Urinary bladder (tissue), 4 donors: ENCODE measurements around the gene PDIA6. TPM values are rescaled to one million over a fixed set of nuclear protein-coding genes. Genes with fewer than 3 reads are reported as not detected.

Source experiments
- DNase-seq: peaks from one replicate; pipeline ENCODE4 v3.0.0-alpha.2; 2015; ENCODE audit errors: extremely low spot score
- H3K27ac ChIP-seq: one replicate; pipeline ENCODE4 v1.5.1; 2013; ENCODE audit warnings: low read depth, mild to moderate bottlenecking, moderate library complexity
- H3K36me3 ChIP-seq: one replicate; pipeline ENCODE4 v1.6.1; 2013; ENCODE audit warnings: mild to moderate bottlenecking, moderate library complexity; ENCODE audit not compliant: insufficient read depth
- H3K4me1 ChIP-seq: one replicate; pipeline ENCODE4 v1.6.1; 2013; ENCODE audit warnings: mild to moderate bottlenecking, moderate library complexity; ENCODE audit not compliant: insufficient read depth
- H3K4me3 ChIP-seq: one replicate; pipeline ENCODE4 v1.5.1; 2013; ENCODE audit warnings: low read depth, low read length
- WGBS: extraction: QIAGEN DNeasy Blood & Tissue Kit; methylation state at CpG from one replicate; pipeline ENCODE4 v1.1.7; 2013; 5-methylcytosine and 5-hydroxymethylcytosine counted together
- polyA plus RNA-seq: library from polyadenylated mRNA; stranded (reverse); fragments of 200-250 nt; gene quantifications from one replicate; pipeline ENCODE4 v1.2.3, GENCODE V29; 2013
- total RNA-seq: library from RNA; depleted of rRNA; stranded (reverse); fragments of >200 nt; gene quantifications from one replicate; pipeline ENCODE4 v1.2.3, GENCODE V29; 2014
- donor health status: healthy with polysubstance abuse.
- donor health status: healthy.

The PDIA6 gene
- total and polyA plus RNA-seq, 2 donors, result 139 to 166 TPM

GRCh38 chr2:10765914-10766313 lies 46.7 kb downstream of the PDIA6 start:
- no peak overlapping the region for H3K27ac ChIP-seq
- no peak for DNase-seq
- WGBS, result 91% methylated on average over 12 of the region's 12 CpGs

GRCh38 chr2:10765461-10765860 lies 47.1 kb downstream of the PDIA6 start:
- DNase-seq, result no peak
- Histone ChIP-seq H3K4me1 (no peaks in the 10 kb centered on the region), H3K36me3 (no peaks in the 10 kb centered on the region), H3K4me3 (no peak overlapping the region), H3K27ac (no peak overlapping the region)
- 53% methylated on average over 5 of the region's 5 CpGs for WGBS

More at GRCh38 chr2:10765914-10766313, 46.7 kb downstream of the PDIA6 start:
- Histone ChIP-seq H3K4me3 (no peak overlapping the region), H3K36me3 (no peaks in the 10 kb centered on the region), H3K4me1 (no peaks in the 10 kb centered on the region)

GRCh38 chr2:10764896-10765295 lies 47.7 kb downstream of the PDIA6 start:
- 73% methylated on average over 4 of the region's 4 CpGs for WGBS
- no peak for DNase-seq
- H3K4me1 ChIP-seq, result no peaks in the 10 kb centered on the region

GRCh38 chr2:10764096-10764785 lies 48.3 kb downstream of the PDIA6 start:
- Histone ChIP-seq H3K4me3 (no peak overlapping the region), H3K4me1 (no peaks in the 10 kb centered on the region), H3K36me3 (no peaks in the 10 kb centered on the region), H3K27ac (no peak overlapping the region)
- WGBS, result 87% methylated on average over 18 of the region's 18 CpGs
- no peak for DNase-seq

More at GRCh38 chr2:10764896-10765295, 47.7 kb downstream of the PDIA6 start:
- Histone ChIP-seq H3K36me3 (no peaks in the 10 kb centered on the region), H3K4me3 (no peak overlapping the region), H3K27ac (no peak overlapping the region)

- no peaks in the 10 kb centered on the region for H3K36me3 ChIP-seq
- 83% methylated on average over 9 of the region's 9 CpGs for WGBS
- no peak overlapping the region for H3K4me3 ChIP-seq
- no peak overlapping the region for H3K27ac ChIP-seq
- no peaks in the 10 kb centered on the region for H3K4me1 ChIP-seq
- DNase-seq, result no peak
These were observed 49.2 kb downstream of the PDIA6 start for GRCh38 chr2:10763461-10763800.

GRCh38 chr2:10762651-10763460 lies 49.7 kb downstream of the PDIA6 start:
- no peaks in the 10 kb centered on the region for H3K36me3 ChIP-seq
- no peak overlapping the region for H3K27ac ChIP-seq
- DNase-seq, result no peak
- WGBS, result 48% methylated on average over 25 of the region's 25 CpGs
- no peak overlapping the region for H3K4me3 ChIP-seq
- no peaks in the 10 kb centered on the region for H3K4me1 ChIP-seq

- Histone ChIP-seq H3K4me3 (no peak overlapping the region), H3K27ac (no peak overlapping the region), H3K36me3 (no peaks in the 10 kb centered on the region), H3K4me1 (no peaks in the 10 kb centered on the region)
- no peak for DNase-seq
- WGBS, result 89% methylated on average over 9 of the region's 9 CpGs
These were observed 51.0 kb downstream of the PDIA6 start for GRCh38 chr2:10761591-10761990.

- DNase-seq, result no peak
- no peak overlapping the region for H3K4me3 ChIP-seq
- 86% methylated on average over 13 of the region's 13 CpGs for WGBS
These were observed 51.6 kb downstream of the PDIA6 start for GRCh38 chr2:10760794-10761504.

GRCh38 chr2:10759151-10759714 lies 53.4 kb downstream of the PDIA6 start:
- H3K4me3 ChIP-seq, result no peak overlapping the region
- WGBS, result 87% methylated on average over 11 of the region's 11 CpGs
- no peak for DNase-seq
- no peaks in the 10 kb centered on the region for H3K4me1 ChIP-seq
- no peak overlapping the region for H3K27ac ChIP-seq
- H3K36me3 ChIP-seq, result no peaks in the 10 kb centered on the region

More at GRCh38 chr2:10760794-10761504, 51.6 kb downstream of the PDIA6 start:
- Histone ChIP-seq H3K36me3 (no peaks in the 10 kb centered on the region), H3K4me1 (no peaks in the 10 kb centered on the region), H3K27ac (no peak overlapping the region)

GRCh38 chr2:10757814-10758286 lies 54.7 kb downstream of the PDIA6 start:
- 89% methylated on average over 6 of the region's 6 CpGs for WGBS
- H3K27ac ChIP-seq, result no peak overlapping the region
- no peak overlapping the region for H3K4me3 ChIP-seq
- no peaks in the 10 kb centered on the region for H3K36me3 ChIP-seq
- no peak for DNase-seq
- no peaks in the 10 kb centered on the region for H3K4me1 ChIP-seq

GRCh38 chr2:10755621-10756020 lies 57.0 kb downstream of the PDIA6 start:
- Histone ChIP-seq H3K4me1 (no peaks in the 10 kb centered on the region), H3K4me3 (no peak overlapping the region), H3K27ac (no peak overlapping the region), H3K36me3 (no peaks in the 10 kb centered on the region)
- WGBS, result 58% methylated on average over 7 of the region's 7 CpGs
- no peak for DNase-seq

- H3K36me3 ChIP-seq, result no peaks in the 10 kb centered on the region
- H3K27ac ChIP-seq, result no peak overlapping the region
- H3K4me3 ChIP-seq, result no peak overlapping the region
- 88% methylated on average over 8 of the region's 8 CpGs for WGBS
- H3K4me1 ChIP-seq, result no peaks in the 10 kb centered on the region
- no peak for DNase-seq
These were observed 58.7 kb downstream of the PDIA6 start for GRCh38 chr2:10753876-10754275.

- no peak overlapping the region for H3K27ac ChIP-seq
- H3K4me3 ChIP-seq, result no peak overlapping the region
- no peak for DNase-seq
- H3K36me3 ChIP-seq, result no peaks in the 10 kb centered on the region
- H3K4me1 ChIP-seq, result no peaks in the 10 kb centered on the region
- WGBS, result 60% methylated on average over 7 of the region's 7 CpGs
These were observed 59.4 kb downstream of the PDIA6 start for GRCh38 chr2:10753156-10753555.
